Measurements from ENCODE around the gene ZNF75A. TPM values are rescaled to one million over a fixed set of nuclear protein-coding genes. Genes with fewer than 3 reads are reported as not detected.

The ZNF75A gene
- total and polyA plus RNA-seq, 9 of the 15 experiments (the other 6 are each of a cell fraction or from before 2014, with no cell fraction given): 7.2 to 24.5 (median 17.1) TPM

DNA sequence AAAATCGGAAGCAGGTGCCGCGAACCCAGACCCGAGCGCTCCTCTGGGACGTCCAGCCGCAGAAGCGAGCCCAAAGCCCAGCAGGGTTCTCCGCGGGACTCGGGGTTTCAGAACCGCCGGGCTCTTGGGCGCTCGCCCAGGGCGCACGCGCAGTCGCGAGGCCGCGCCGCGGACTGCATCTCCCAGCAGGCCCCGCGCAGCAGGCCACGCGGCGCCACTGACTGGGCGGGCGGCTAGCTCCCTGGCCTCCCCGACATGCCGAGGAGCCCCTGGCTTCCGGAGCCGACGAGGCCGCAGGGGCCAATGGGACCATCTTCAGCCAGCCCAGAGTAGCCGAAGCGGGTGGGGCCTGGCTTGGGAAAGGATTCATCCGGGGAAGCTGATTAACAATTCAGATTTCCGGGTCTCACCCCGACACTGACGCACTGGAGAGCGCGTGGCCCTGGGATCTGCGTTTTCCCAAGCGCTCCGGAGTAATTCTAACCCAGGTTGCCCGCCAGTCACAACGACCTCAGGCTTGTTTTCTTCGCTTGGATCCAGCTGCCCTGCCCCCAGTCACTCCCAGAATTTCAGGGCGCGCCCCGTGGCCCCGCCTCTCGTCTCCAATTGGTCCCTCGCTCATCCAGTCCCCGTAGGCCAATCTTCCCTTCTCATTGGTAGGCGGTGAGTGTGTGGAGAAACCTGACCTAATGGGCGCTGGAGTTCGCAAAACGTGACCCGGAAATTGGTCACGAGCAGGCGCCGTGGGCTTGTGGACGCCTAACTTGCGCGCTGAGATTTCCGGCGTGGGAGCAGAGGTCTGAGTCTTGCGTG lies 22.4 kb upstream of the ZNF75A start, which contains the start of gene ZNF263 (continued):
- TF ChIP-seq, protein P1, sequence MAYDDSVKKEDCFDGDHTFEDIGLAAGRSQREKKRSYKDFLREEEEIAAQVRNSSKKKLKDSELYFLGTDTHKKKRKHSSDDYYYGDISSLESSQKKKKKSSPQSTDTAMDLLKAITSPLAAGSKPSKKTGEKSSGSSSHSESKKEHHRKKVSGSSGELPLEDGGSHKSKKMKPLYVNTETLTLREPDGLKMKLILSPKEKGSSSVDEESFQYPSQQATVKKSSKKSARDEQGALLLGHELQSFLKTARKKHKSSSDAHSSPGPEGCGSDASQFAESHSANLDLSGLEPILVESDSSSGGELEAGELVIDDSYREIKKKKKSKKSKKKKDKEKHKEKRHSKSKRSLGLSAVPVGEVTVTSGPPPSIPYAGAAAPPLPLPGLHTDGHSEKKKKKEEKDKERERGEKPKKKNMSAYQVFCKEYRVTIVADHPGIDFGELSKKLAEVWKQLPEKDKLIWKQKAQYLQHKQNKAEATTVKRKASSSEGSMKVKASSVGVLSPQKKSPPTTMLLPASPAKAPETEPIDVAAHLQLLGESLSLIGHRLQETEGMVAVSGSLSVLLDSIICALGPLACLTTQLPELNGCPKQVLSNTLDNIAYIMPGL (CRISPR knock-in tag; IDR thresholded peaks at IDR 0.05): peak; percentile 74
- TF ChIP-seq RBM22 (IDR thresholded peaks at IDR 0.05; ENCODE audit: low read depth, low read length, poor library complexity, severe bottlenecking) (no peak), MTA1 (IDR thresholded peaks at IDR 0.05; ENCODE audit: borderline replicate concordance) (peak; percentile 99), POLR3A (IDR thresholded peaks at IDR 0.05; ENCODE audit: borderline replicate concordance, extremely low read depth, insufficient read depth, insufficient read length) (no peak), HLTF (IDR thresholded peaks at IDR 0.05) (no peak), BRD9 (IDR thresholded peaks at IDR 0.05; ENCODE audit: low read depth, partially characterized antibody) (peak; percentile 96), FOXJ2 (tag; IDR thresholded peaks at IDR 0.05) (peak; percentile 89), EHMT2 (IDR thresholded peaks at IDR 0.05) (no peak), SRSF3 (IDR thresholded peaks at IDR 0.05; ENCODE audit: insufficient read depth, low read length) (no peak), NCOA4 (IDR thresholded peaks at IDR 0.05; ENCODE audit: partially characterized antibody) (no peak), TAF7 (tag; IDR thresholded peaks at IDR 0.05) (peak; percentile 71; the same call in 1 of the 2 replicates)
- TF ChIP-seq, protein P2, sequence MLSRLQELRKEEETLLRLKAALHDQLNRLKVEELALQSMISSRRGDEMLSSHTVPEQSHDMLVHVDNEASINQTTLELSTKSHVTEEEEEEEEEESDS (CRISPR knock-in tag; IDR thresholded peaks at IDR 0.05): no peak
- TF ChIP-seq, protein P3, sequence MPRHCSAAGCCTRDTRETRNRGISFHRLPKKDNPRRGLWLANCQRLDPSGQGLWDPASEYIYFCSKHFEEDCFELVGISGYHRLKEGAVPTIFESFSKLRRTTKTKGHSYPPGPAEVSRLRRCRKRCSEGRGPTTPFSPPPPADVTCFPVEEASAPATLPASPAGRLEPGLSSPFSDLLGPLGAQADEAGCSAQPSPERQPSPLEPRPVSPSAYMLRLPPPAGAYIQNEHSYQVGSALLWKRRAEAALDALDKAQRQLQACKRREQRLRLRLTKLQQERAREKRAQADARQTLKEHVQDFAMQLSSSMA (CRISPR knock-in tag; IDR thresholded peaks at IDR 0.05): no peak
- TF ChIP-seq, protein P4, sequence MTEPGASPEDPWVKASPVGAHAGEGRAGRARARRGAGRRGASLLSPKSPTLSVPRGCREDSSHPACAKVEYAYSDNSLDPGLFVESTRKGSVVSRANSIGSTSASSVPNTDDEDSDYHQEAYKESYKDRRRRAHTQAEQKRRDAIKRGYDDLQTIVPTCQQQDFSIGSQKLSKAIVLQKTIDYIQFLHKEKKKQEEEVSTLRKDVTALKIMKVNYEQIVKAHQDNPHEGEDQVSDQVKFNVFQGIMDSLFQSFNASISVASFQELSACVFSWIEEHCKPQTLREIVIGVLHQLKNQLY (CRISPR knock-in tag; conservative IDR thresholded peaks at IDR 0.05): no peak
